EL (cell line): ENCODE data around the gene PTPRN2.
A peak's percentile ranks its signal among the peaks of the same experiment; 100 is the strongest.
"Not testable (repeated sequence)": the region's sequence is repeated elsewhere in the genome, so short reads cannot be mapped to it uniquely, and the experiment has no call there.

Experiments
- DNase-seq: peaks from one replicate; pipeline ENCODE4 v3.0.0-alpha.2; 2016

Gene PTPRN2

GRCh38 chr7:158587162-158588084 lies at the start of gene PTPRN2:
PTPRN2 (minus strand) TSS chr7:158587823.
- peak; percentile 45 for DNase-seq

- DNase-seq: no peak
These were observed 45.7 kb upstream of the PTPRN2 start for GRCh38 chr7:158633055-158633956.

- DNase-seq: no peak
These were observed 44.1 kb upstream of the PTPRN2 start for GRCh38 chr7:158631574-158632195.

- DNase-seq: not testable (repeated sequence)
These were observed 38.7 kb upstream of the PTPRN2 start for GRCh38 chr7:158626289-158626688.

- no peak for DNase-seq
These were observed 35.6 kb upstream of the PTPRN2 start for GRCh38 chr7:158623241-158623640.

GRCh38 chr7:158620839-158621441 lies 33.3 kb upstream of the PTPRN2 start:
- DNase-seq: no peak

- DNase-seq: no peak
These were observed 32.8 kb upstream of the PTPRN2 start for GRCh38 chr7:158620418-158620817.

- no peak for DNase-seq
These were observed 31.1 kb upstream of the PTPRN2 start for GRCh38 chr7:158618745-158619140.

- DNase-seq: peak; percentile 29
These were observed 30.1 kb upstream of the PTPRN2 start for GRCh38 chr7:158617737-158618128.

GRCh38 chr7:158616050-158616449 lies 28.4 kb upstream of the PTPRN2 start:
- DNase-seq: no peak

GRCh38 chr7:158614700-158615099 lies 27.1 kb upstream of the PTPRN2 start:
- peak; percentile 45 for DNase-seq

GRCh38 chr7:158613481-158613880 lies 25.9 kb upstream of the PTPRN2 start:
- no peak for DNase-seq

- no peak for DNase-seq
These were observed 24.9 kb upstream of the PTPRN2 start for GRCh38 chr7:158612546-158612945.

GRCh38 chr7:158611541-158611940 lies 23.9 kb upstream of the PTPRN2 start:
- no peak for DNase-seq

GRCh38 chr7:158609313-158609974 lies 21.8 kb upstream of the PTPRN2 start:
- DNase-seq: no peak

GRCh38 chr7:158607563-158607962 lies 19.9 kb upstream of the PTPRN2 start:
- no peak for DNase-seq

- DNase-seq: no peak
These were observed 19.2 kb upstream of the PTPRN2 start for GRCh38 chr7:158606671-158607424.

GRCh38 chr7:158606129-158606528 lies 18.5 kb upstream of the PTPRN2 start:
- DNase-seq: no peak

- DNase-seq: no peak
These were observed 16.4 kb upstream of the PTPRN2 start for GRCh38 chr7:158603773-158604755.
